ENCODE measurements around the gene TCTN2. TPM values are rescaled to one million over a fixed set of nuclear protein-coding genes. Genes with fewer than 3 reads are reported as not detected.

Gene TCTN2
- total RNA-seq (2021; ENCODE audit: unreplicated experiment) (12.1 TPM), Bru-seq, nascent RNA (percentile 45 among the genes with signal in this experiment), BruChase-seq, experiment 1, labeled RNA remaining after a 6-hour chase (percentile 61 among the genes with signal in this experiment), BruChase-seq, experiment 2, labeled RNA remaining after a 2-hour chase (percentile 54 among the genes with signal in this experiment)
- 8.6 and 9.3 TPM in 2 replicates for polyA plus RNA-seq (2012)
- long read RNA-seq, partial matches to known transcripts: 6 of 25 reads
- long read RNA-seq, other reads (novel, unspliced or antisense): 12 of 25 reads

DNA sequence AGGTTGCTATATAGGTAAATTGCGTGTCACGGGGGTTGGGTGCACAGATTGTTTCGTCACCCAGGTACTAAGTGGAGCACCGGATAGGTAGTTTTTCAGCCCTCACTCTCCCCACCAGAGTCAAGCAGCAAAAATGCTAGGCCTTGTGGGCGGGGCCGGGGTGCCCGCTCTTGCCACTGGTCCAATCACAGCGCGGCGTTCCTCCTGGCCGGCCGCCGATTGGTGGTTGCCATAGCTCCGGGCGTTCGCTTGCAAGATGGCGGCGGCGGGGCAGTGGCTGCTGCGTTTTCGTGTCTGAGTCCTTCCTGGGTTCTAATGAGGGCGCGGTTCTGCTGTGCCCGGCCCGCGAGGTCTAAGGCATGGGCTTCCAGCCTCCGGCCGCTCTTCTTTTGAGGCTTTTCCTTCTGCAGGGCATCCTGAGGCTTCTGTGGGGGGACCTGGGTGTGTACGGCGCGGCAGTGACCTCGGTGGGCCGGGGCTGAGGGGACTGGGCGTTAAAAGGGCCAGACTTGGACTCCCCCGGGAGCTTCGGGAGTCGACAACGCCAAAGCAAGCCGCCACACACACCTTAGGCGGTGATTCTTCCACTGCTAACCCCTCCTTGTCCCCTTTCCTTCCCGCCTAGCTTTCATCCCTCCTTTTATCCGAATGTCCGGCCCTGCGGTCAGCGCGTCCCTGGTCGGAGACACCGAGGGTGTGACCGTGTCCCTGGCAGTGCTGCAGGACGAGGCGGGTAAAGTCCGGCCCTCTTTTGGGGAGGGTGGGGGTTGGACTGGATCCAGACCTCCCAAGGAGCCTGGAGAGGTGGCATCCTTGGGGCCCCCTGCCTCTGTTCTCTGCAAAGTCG lies at the start of gene TCTN2:
Gene TCTN2 (plus strand): TSS at position 232 of the 847 bp plus-strand sequence. CDS start 128 bp downstream, at position 360.
- Histone ChIP-seq H3K9ac (ENCODE audit: low read length) (peak within 1 kb of the TSS; percentile 69), H3K9me2 (ENCODE audit: insufficient read depth) (no peaks in the 10 kb centered on the region), H3K36me3 (ENCODE audit: control insufficient read depth in 1 of 2, insufficient read depth in 2 of 2, low read length in 2 of 2) (peaks cover 0 to 3% of the 10 kb centered on the region in 2 experiments; a peak in 1 of 4 replicates), H3K79me2 (ENCODE audit: insufficient read depth, low read length) (no peaks in the 10 kb centered on the region), H3K27me3 (ENCODE audit: insufficient read depth, low read length) (no peaks in the 10 kb centered on the region), H4K20me1 (ENCODE audit: insufficient read depth) (no peaks in the 10 kb centered on the region), H2AFZ (ENCODE audit: low read depth, low read length, poor library complexity, severe bottlenecking) (peak within 1 kb of the TSS; percentile 94), H3K4me1 (ENCODE audit: control insufficient read depth in 1 of 2, insufficient read depth in 2 of 2, low read length in 2 of 2) (peaks cover 9 to 10% of the 10 kb centered on the region in 2 experiments), H3K27ac (ENCODE audit: low read depth, low read length) (0 out of 2 replicates have a peak within 1 kb of the TSS, but pooled peaks have one; percentile 30), H3K9me3 (ENCODE audit: control insufficient read depth in 1 of 2, insufficient read depth in 1 of 2, low read depth in 1 of 2, low read length in 2 of 2) (no peaks in the 10 kb centered on the region), H3K4me2 (ENCODE audit: low read length) (peak within 1 kb of the TSS; percentile 90), H3K4me3 (replicated peaks in 1 of 2; ENCODE audit: low read depth in 1 of 2, low read length in 2 of 2) (peak within 1 kb of the TSS; percentile 73 to 83)
- ATAC-seq (peak; percentile 100), DNase-seq (ENCODE audit: low read depth, low spot score) (peak; percentile 74)
- POLR2A ChIA-PET: no interaction called here
- TSS peak; percentile 75 for BruUV-seq (replicated peaks)
- CTCF ChIA-PET: interaction anchor here (1.0 kb wide), 1 partner anchor 10 kb away, joined by 3 read pairs; no protein-coding TSS in a partner anchor
- RAD21 ChIA-PET (ENCODE audit: low non-redundant PET in 1 of 2, low total read pairs in 2 of 2, uncharacterized antibody in 2 of 2, unreplicated experiment in 2 of 2): no interaction called here
- intact Hi-C loops (cut with micrococcal nuclease): no loop called here
- TF ChIP-seq EZH2 (IDR thresholded peaks at IDR 0.05): no peak
- TF ChIP-seq, protein P1, sequence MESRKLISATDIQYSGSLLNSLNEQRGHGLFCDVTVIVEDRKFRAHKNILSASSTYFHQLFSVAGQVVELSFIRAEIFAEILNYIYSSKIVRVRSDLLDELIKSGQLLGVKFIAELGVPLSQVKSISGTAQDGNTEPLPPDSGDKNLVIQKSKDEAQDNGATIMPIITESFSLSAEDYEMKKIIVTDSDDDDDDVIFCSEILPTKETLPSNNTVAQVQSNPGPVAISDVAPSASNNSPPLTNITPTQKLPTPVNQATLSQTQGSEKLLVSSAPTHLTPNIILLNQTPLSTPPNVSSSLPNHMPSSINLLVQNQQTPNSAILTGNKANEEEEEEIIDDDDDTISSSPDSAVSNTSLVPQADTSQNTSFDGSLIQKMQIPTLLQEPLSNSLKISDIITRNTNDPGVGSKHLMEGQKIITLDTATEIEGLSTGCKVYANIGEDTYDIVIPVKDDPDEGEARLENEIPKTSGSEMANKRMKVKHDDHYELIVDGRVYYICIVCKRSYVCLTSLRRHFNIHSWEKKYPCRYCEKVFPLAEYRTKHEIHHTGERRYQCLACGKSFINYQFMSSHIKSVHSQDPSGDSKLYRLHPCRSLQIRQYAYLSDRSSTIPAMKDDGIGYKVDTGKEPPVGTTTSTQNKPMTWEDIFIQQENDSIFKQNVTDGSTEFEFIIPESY (IDR thresholded peaks at IDR 0.05; ENCODE audit: extremely low read depth, insufficient replicate concordance, low read length): no peak
- peak; percentile 40; the same call in 1 of the 2 replicates for TF ChIP-seq ZFX (IDR thresholded peaks at IDR 0.05)
- no peak for TF ChIP-seq SRF (IDR thresholded peaks at IDR 0.05; ENCODE audit: low read depth)
- TF ChIP-seq, protein P2, sequence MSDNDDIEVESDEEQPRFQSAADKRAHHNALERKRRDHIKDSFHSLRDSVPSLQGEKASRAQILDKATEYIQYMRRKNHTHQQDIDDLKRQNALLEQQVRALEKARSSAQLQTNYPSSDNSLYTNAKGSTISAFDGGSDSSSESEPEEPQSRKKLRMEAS (IDR thresholded peaks at IDR 0.05): no peak
- TF ChIP-seq, protein P3, sequence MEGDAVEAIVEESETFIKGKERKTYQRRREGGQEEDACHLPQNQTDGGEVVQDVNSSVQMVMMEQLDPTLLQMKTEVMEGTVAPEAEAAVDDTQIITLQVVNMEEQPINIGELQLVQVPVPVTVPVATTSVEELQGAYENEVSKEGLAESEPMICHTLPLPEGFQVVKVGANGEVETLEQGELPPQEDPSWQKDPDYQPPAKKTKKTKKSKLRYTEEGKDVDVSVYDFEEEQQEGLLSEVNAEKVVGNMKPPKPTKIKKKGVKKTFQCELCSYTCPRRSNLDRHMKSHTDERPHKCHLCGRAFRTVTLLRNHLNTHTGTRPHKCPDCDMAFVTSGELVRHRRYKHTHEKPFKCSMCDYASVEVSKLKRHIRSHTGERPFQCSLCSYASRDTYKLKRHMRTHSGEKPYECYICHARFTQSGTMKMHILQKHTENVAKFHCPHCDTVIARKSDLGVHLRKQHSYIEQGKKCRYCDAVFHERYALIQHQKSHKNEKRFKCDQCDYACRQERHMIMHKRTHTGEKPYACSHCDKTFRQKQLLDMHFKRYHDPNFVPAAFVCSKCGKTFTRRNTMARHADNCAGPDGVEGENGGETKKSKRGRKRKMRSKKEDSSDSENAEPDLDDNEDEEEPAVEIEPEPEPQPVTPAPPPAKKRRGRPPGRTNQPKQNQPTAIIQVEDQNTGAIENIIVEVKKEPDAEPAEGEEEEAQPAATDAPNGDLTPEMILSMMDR (IDR thresholded peaks at IDR 0.05 in 2 of 3, conservative IDR thresholded peaks at IDR 0.05 in 1 of 3; ENCODE audit: borderline replicate concordance in 1 of 3, insufficient read depth in 1 of 3, low read depth in 2 of 3, low read length in 2 of 3): no peak
- TF ChIP-seq POLR2AphosphoS5 (IDR thresholded peaks at IDR 0.05; ENCODE audit: low read depth, low read length): peak; percentile 57
- TF ChIP-seq, protein P4, sequence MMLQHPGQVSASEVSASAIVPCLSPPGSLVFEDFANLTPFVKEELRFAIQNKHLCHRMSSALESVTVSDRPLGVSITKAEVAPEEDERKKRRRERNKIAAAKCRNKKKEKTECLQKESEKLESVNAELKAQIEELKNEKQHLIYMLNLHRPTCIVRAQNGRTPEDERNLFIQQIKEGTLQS (IDR thresholded peaks at IDR 0.05): no peak
- TF ChIP-seq EGR1 (IDR thresholded peaks at IDR 0.05; ENCODE audit: low read depth): no peak
- TF ChIP-seq SIN3A (IDR thresholded peaks at IDR 0.05; ENCODE audit: low read depth): no peak
- TF ChIP-seq EZH2phosphoT487 (IDR thresholded peaks at IDR 0.05; ENCODE audit: borderline replicate concordance): no peak
- TF ChIP-seq TCF7L2 (IDR thresholded peaks at IDR 0.05; ENCODE audit: borderline replicate concordance, extremely low read depth, insufficient read depth, insufficient read length): no peak
- TF ChIP-seq, protein P5, sequence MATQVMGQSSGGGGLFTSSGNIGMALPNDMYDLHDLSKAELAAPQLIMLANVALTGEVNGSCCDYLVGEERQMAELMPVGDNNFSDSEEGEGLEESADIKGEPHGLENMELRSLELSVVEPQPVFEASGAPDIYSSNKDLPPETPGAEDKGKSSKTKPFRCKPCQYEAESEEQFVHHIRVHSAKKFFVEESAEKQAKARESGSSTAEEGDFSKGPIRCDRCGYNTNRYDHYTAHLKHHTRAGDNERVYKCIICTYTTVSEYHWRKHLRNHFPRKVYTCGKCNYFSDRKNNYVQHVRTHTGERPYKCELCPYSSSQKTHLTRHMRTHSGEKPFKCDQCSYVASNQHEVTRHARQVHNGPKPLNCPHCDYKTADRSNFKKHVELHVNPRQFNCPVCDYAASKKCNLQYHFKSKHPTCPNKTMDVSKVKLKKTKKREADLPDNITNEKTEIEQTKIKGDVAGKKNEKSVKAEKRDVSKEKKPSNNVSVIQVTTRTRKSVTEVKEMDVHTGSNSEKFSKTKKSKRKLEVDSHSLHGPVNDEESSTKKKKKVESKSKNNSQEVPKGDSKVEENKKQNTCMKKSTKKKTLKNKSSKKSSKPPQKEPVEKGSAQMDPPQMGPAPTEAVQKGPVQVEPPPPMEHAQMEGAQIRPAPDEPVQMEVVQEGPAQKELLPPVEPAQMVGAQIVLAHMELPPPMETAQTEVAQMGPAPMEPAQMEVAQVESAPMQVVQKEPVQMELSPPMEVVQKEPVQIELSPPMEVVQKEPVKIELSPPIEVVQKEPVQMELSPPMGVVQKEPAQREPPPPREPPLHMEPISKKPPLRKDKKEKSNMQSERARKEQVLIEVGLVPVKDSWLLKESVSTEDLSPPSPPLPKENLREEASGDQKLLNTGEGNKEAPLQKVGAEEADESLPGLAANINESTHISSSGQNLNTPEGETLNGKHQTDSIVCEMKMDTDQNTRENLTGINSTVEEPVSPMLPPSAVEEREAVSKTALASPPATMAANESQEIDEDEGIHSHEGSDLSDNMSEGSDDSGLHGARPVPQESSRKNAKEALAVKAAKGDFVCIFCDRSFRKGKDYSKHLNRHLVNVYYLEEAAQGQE (IDR thresholded peaks at IDR 0.05; ENCODE audit: low read depth): no peak
- no peak for TF ChIP-seq POLR2A (IDR thresholded peaks at IDR 0.05; ENCODE audit: borderline replicate concordance, extremely low read depth, insufficient read depth, insufficient read length)
- peak; percentile 61; the same call in 1 of the 2 replicates for TF ChIP-seq SP1 (IDR thresholded peaks at IDR 0.05; ENCODE audit: low read depth)
- no peak for TF ChIP-seq RAD21 (IDR thresholded peaks at IDR 0.05; ENCODE audit: low read depth)

All from HCT116 (cell line).